NAMALWA (cell line): ENCODE data around the gene PAK1.
A peak's percentile ranks its signal among the peaks of the same experiment; 100 is the strongest.

ENCODE experiments used
- DNase-seq: peaks from one replicate; pipeline ENCODE4 v3.0.0-alpha.2; 2015; ENCODE audit warnings: low spot score

The PAK1 gene

DNA sequence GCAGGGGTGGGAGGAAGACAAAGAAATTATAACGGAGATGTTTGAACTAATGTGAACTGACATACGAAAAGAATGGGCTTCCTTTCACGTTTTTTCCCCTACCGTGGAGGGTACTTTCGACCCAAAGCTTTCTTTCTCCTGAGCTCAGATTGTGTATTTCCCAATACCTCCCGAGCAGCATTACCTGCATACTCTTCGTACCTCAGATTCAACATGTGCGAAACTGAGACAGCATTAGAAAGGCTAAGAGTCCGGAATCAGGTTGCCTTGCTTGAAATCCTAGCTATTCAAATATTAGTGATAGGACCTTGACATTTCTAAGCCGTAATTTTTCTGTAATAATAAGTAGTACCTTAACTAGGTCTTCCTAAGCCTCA is 778 bp upstream of the PAK1 start:
- no peak for DNase-seq

DNA sequence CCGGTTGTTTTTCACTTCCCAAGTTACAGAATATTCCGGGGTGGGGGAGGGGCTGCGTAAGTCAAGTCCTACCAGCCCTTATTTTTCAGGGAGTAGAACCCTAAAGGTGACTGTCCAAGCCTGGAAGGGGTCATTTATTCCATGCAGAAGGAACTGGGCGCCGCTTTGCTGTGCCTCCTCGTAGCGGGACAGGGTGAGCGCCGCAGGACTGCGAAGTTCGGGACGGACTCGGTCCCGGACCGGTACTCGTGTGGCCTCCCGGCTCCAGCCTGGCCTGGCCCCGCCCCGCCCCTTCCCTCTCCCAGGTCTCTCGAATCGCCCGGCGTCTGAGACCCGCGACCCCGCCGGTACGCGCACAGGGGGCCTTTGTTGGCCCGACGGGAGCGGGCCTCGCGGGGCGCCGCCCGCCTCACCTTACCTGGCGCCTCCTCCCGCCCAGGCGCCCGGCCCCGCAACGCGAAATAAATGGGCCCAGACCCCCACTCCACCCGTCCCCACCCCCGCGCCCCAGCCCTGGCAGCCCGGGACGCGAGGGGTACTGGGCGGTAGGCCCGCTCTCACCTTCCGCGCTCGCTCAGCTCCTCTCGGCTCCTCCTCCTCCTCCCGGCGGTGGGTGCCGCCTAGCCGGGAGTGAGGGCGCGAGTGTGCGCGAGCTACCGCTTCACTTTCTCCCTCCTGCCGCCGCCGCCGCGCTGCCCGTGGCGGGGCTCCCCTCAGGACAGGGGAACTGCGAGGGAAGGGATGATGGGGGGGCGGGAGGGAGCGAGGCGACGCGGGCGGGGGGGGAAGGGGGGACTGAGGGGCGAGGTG is 698 bp downstream of the PAK1 start:
- no peak for DNase-seq

DNA sequence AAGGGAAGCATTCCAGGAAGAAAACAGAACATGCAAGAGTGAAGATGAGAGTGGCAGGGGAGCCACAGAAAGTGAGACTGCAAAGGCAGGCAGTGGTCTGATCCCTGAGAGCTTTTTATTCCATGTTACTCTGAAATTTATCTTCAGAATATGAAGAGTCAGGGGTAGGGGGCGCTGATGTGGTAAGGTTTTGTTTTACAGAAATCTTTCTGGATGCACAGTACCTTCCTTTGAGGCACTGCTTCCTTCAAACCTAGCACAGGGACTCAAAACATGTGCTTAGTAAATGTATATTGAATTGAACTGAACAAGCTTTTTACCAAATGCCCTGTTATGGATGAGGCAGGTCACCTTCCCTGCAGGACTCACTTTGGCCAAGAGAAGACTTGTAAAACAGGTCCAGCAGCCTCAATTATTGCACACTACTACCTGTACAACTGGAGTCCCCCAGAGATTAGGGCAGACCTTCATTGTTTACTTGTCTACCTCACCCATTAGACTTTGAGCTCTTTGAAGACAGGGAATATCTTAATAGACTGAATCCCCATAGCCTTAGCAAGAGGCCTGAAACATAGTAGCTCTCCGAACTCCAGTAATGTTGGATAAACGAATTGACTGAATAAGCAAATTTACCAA is 2.2 kb downstream of the PAK1 start:
- DNase-seq, result peak; percentile 21

GRCh38 chr11:77470971-77471370 is 2.9 kb downstream of the PAK1 start:
- DNase-seq, result no peak

DNA sequence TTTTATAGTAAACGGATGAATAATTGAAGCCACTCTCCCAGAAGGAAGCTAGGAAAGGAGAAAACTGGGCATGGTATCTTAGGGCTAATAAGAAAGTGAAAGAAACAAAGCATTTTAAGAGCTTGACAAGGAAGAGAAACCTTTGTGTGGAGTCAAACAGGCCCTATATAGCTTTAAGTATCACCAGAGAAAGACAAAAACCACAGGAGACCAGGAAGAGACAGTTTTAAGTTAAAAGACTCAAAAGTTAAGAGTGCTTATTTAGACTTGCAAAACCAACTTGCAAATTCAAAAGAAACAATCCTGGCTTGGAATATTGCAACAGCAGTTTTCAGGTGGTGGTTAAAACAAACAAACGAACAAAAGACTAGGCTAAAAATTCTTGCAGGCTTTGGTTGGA is 3.4 kb downstream of the PAK1 start:
- DNase-seq, result no peak

DNA sequence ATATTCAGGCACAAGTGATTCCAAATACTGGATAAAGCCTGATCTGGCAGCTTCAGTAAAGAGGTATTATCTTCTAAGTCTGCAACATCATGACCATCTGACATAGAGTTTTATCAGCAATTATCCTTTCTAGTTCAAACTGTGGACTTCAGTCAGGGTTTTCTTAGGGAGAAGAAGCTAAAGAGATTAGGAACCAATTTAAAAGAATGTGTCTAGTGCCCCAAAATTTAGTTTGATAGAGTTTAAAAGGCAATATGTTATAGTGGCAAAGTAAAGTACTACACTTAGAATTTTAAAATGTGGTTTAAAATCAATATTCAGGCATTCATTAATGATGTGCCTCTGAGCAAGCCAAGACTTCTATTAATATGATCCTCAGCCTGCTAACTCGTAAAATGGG is 5.4 kb downstream of the PAK1 start:
- no peak for DNase-seq

DNA sequence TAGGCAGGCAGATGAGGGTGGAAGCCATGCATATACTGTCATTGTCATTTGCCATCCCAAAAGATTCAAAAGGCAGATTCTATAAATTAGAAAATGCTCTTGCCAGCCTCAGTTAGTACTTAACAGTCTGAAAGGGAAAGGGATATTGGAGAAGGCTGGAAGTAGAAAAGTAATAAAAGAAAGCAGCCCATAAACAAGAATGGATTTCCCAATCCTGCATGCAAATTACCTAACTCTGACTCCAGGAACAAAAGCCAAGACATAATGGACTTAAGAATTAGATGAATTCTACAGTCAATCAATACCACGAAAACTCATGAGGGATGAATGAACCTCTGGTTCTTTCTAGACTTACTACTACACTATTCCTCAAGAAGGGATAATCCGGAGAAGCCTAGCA is 5.9 kb downstream of the PAK1 start:
- no peak for DNase-seq

GRCh38 chr11:77467233-77467632 is 6.7 kb downstream of the PAK1 start:
- DNase-seq, result no peak

DNA sequence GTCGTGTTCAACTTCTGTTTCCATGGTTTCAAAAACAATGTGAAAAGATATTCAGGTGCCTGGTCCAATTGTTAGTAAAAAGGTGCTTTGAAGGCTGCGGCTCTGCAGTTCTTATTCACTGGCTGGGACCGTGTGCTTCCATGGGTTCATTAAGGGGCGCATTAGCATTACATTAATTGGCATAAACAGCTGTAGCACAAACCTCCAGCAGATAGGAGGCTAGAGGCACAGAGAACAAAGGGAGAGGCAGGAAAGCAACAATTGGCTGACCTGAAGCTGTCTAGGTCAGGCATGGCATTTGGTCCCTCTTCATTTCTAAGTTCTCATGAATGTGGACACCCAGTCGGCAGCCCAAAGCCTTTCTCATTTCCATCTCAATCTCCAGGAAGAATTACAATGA is 16.6 kb downstream of the PAK1 start:
- no peak for DNase-seq

DNA sequence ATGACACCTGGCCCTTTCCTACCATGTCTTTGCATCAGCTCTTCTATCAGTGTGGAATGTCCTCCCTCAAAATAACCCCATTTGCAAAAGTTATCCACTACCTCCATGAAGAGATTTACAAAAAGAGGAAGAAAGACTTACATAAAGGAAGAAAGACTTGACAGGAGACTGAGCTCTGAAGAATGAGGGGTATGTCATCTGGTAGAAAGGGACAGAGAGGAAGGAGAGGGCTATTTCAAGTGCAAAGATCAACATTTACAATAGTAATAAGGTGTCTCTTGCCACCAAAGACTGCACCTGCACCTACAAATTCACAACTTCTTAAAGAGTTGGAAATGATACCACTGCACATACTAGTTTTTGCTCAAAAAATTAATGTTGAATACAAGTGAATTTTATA is 18.2 kb downstream of the PAK1 start:
- DNase-seq, result no peak

DNA sequence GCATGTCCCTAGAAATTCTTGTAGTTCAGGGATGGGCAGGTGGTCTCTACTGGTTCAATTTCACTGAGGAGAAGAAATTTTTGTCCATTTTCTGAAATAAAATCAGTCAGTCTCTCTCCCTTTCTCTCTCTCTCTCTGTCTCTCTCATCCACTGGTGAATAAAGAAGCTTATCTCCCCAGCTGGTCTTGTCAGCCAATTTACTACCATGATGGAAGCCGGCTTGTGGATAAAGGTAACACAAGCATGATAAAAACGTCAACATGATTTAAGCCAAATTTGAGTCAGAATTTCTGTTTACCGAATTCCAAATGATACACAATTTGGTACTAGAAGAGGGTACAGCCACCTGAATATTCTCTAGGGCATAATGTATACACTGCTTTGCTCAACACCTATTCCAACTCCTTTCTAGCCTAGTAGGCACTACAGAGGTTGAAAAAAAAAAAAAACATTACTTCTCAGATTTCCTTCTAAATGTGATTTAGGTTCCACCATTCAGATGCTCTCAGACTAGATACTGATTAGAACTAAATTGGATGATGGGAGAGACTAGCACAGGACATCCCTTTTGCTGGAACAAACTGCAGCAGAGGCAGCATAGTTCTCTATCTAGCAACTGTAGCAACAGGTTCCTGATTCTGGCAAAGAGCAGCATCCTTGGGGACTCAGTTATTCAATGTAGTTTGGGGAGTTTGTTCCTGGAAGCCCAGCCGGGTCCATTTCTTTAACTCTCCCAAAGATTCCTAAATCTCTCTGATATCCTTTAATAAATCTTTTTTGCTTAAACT is 18.8 kb downstream of the PAK1 start:
- no peak for DNase-seq

GRCh38 chr11:77450227-77450626 is 23.7 kb downstream of the PAK1 start:
- no peak for DNase-seq

- DNase-seq, result no peak
Measured at GRCh38 chr11:77449784-77450183, 24.1 kb downstream of the PAK1 start.

DNA sequence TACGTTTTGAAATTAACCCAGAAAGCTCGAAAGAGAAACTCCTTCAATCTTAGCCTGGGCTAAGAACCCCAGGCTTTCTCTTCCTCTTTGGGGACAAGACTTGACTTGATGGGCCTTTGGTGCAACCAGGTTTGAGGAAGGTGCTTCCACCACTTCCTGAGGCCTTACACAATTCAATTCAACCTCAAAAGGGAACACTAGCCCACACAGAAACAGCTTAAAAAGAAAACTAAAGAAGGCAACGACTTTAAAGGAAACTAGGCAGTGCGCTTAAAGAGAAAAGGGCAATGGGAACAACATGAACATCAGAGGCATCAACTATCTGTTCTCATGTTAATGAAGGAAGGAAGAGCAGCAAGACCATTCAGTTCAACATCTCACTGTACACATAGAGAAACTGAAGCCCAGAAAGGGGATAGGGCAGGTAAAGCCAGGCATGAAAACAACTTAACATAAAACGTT is 24.8 kb downstream of the PAK1 start:
- DNase-seq, result no peak

- no peak for DNase-seq
Measured at GRCh38 chr11:77448269-77448668, 25.6 kb downstream of the PAK1 start.

DNA sequence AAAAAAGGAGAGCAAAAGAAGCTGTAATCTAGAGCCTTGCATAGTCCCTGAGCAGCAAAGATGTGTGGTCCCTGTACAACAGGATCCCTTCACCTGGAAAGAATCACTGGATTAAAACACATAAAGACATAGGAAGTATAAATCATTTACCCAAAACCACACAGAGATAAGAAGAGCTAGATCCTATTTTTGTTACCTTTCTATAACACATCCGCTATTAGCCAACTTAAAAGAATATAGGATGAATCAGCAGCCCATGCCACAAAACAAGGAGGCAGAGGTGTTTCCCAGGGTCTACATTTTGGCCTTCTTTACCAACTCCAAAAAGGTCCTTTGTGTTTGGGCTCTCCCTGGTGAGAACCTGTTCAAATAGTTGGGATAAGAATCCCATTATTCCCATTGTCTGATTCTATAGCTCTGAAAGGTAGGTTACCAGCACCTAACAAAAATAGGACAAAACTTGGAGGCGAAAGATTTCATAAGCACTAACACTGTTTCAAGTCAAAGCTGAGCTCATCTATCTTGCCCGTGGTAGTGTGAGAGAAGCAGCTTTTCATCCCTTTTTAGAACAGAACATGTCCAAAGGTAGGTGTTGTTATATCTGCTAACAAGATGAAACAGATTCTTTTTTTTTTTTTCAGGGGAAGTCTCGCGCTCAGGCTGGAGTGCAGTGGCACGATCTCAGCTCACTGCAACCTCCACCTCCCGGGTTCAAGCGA is 26.8 kb downstream of the PAK1 start:
- no peak for DNase-seq

DNA sequence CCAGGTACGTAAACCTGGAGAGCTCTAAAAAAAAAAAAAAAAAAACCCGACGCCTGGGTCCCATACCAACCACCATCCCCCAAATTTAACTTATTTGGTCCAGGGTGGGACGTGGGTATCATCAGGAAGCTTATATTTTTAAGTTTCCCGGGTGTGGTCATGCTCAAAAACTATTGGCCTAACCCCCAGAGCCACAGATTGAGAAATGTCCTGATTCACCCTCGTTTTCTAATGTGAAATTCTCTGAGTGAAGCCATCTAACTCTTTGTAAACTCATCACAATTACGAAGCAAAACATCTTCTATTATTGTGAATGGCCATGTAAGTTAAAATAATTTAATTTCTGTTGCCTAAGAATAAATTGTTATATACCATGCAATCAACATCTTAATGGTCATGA is 29.6 kb downstream of the PAK1 start:
- DNase-seq, result no peak

DNA sequence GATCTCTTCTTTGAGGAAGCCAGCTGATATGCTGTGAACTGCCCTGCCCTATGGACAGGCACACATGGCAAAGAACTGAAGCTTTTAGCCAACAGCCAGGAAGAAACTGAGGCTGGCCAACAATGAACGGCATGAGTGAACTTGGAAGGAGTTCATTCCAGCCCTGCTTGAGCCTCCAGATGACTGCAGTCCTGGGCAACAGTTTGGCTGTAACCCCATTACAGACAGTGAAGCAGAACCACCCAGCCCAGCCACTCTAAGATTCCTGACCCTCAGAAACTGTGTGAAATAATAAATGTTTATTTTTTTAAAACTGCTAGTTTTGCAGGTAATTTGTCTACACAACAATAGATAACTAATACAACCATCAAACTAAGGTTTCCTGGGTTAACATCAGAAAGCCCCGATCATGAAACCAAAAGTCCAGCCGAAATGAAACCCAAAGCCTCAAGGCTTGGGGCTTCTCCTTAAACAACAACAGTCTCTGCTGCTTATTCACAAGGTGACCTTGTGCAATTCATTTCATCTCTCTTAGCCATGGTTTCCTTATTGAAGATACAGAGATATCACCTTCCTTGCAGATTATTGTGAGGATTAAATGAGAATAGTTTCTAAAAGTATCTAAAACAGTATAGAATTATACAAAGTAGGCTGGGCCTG is 31.4 kb downstream of the PAK1 start:
- DNase-seq, result no peak

DNA sequence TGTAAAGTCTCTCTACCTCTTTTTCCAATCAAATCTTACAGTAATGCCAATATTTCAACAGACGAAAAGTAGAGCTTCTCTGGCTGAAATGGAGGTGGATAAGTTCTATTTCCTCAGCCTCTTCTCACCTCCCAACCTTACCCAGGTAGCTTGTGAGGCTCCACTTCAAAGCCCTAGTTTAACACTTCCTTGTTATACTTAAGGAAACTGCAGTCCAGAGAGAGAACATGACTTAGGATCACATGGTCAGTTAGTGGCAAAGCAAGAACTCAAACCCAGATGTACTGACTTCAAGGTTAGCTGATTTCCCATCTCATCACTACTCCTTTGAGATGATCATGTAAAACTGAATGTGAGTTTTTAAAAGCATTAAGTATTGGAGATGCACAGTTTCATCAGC is 32.5 kb downstream of the PAK1 start:
- DNase-seq, result no peak

- no peak for DNase-seq
Measured at GRCh38 chr11:77440678-77441077, 33.2 kb downstream of the PAK1 start.

DNA sequence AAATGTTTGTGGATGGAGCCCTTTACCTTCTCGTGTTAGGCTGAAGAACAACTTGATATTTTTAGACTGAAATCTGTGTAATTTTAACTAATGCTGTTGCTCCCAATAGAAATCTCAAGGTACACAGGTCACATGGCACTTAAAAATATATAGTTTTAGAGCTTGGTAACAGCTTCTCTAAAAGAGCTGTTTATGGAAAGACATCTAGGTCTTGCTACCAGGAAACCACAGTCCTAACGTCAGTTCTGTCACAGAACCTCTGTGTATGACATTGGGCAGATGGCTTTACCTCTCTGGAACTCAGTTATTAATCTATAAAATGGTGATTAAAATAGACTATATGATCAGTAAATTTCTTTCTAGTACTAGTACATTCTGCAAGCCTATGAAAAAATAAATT is 35.4 kb downstream of the PAK1 start:
- no peak for DNase-seq

DNA sequence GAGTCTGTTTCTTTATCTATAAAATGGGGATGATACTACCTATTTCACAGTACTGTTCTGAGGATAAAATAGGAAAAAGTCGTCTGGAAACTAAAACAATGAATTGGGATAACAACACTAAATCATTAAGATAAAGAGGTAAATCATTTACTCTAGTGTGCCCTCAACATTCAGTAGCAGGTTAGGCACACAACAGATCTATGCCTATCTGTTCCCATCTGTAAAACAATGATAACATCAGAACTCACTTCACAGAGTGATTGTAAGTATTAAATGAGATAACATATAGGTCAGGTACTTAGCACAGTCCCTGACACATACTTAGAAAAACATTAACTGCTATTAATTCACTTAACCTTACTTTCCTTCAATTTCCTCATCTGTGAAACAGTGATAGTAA is 36.9 kb downstream of the PAK1 start:
- no peak for DNase-seq
